H1 (cell line): ENCODE data around the gene CSNK1D. TPM values are rescaled to one million over a fixed set of nuclear protein-coding genes. Genes with fewer than 3 reads are reported as not detected.

Source experiments
- CEBPB ChIP-seq: IDR thresholded peaks from 2 replicates; pipeline ENCODE4 v1.6.1; 2012; ENCODE audit warnings: low read depth, low read length
- KDM5A ChIP-seq: fragments of 200-600 bp; IDR thresholded peaks from 2 replicates; pipeline ENCODE4 v1.7.1; 2012; ENCODE audit warnings: mild to moderate bottlenecking, low read length, inconsistent platforms, mixed read lengths
- polyA plus RNA-seq, 7 experiments: library from polyadenylated mRNA; depleted of rRNA in 3 of 7; stranded (reverse) in 5 of 7; unstranded in 2 of 7; fragments of >200 nt in 5 of 7; fragments of 200-250 nt in 2 of 7; gene quantifications; 1 replicate in 5 of 7; 2 replicates in 1 of 7; 4 replicates in 1 of 7; pipeline versions ENCODE4 v1.2.1 to v1.2.3, GENCODE V29; 2011 to 2013; ENCODE audit warnings: missing spikeins in 2 of 7, mixed read lengths in 2 of 7
- total RNA-seq: library from RNA; stranded (reverse); fragmentation: NEBNext Ultra II Directional; extraction: Animal tissue kit (Norgen Biotek cat#: 25700); gene quantifications from 2 replicates; pipeline ENCODE4 v1.2.1, GENCODE V29; 2021

Gene CSNK1D
- total and polyA plus RNA-seq, 2 of the 8 experiments (the other 6 are each of a cell fraction or from before 2014, with no cell fraction given) = 73.5 to 103 TPM

GRCh38 chr17:82292251-82293154 lies 19.0 kb upstream of the CSNK1D start (continued):
- TF ChIP-seq CEBPB (0 out of 2 replicates have a peak, but pooled peaks have one; percentile 31), KDM5A (0 out of 2 replicates have a peak, but pooled peaks have one; percentile 19)
